Effector memory CD8-positive, alpha-beta T cell (primary cell): ENCODE results near the gene SLC9A9.

Experiments used
- ATAC-seq: fragments of 150-1000 bp; cut with Tn5 transposase; replicated peaks from 2 replicates; pipeline ENCODE4 v1.10.0; 2021; ENCODE audit warnings: mild to moderate bottlenecking, moderate library complexity
- DNase-seq, 3 experiments: peaks; one replicate each; pipeline ENCODE4 v3.0.0; 2021
- H3K27ac Mint-ChIP-seq, 2 donors: one replicate each; pipeline ENCODE4 v1.8.0; 2022; ENCODE audit warnings: mild to moderate bottlenecking in 2 of 2, mixed read lengths in 2 of 2, moderate library complexity in 2 of 2
- H3K27me3 Mint-ChIP-seq, 2 donors: one replicate each; pipeline ENCODE4 v1.8.0; 2022; ENCODE audit warnings: mixed read lengths in 2 of 2
- H3K36me3 Mint-ChIP-seq: one replicate; pipeline ENCODE4 v1.8.0; 2022; ENCODE audit warnings: mild to moderate bottlenecking, moderate library complexity, mixed read lengths; ENCODE audit not compliant: insufficient read depth
- H3K4me1 Mint-ChIP-seq, 2 donors: one replicate each; pipeline ENCODE4 v1.8.0; 2022; ENCODE audit warnings: low read depth in 2 of 2, mixed read lengths in 2 of 2
- H3K4me3 Mint-ChIP-seq, 2 donors: one replicate each; pipeline ENCODE4 v1.8.0; 2022; ENCODE audit warnings: mild to moderate bottlenecking in 2 of 2, mixed read lengths in 2 of 2, moderate library complexity in 2 of 2
- H3K9me3 Mint-ChIP-seq, 2 donors: one replicate each; pipeline ENCODE4 v1.8.0; 2022; ENCODE audit warnings: mixed read lengths in 2 of 2

Gene SLC9A9

DNA sequence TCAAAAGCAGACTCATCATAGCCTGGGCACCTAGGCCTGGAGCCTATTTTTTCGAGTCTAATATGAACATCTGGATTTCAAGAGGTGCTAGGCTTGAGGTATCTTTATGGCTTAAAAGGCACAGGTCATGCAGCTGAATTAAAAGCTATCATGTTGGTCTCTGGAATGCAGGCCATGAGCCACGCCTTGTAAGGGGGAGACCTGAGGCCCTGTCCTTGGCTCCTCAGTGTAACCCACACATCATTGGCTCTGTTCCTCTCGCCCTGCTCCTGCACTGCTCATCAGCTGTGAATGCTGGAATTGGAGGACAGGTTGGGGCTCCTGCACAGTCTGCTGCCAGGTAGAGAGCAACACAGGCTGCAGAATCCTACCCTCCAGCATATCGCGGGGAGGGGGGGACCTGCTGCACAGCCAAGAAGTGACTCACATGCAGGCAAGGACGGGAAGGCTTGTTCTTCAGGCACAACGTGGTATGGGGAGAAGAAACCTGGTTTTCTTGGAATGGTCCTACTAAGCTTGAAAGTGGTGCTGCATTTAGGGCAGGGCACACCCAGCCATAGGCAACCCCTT lies 582.7 kb downstream of the SLC9A9 start:
- Mint-ChIP-seq H3K36me3 (peaks cover 9% of the 10 kb centered on the region), H3K4me3 (no peak overlapping the region), H3K27ac (no peak overlapping the region), H3K4me1 (no peaks in the 10 kb centered on the region), H3K27me3 (no peaks in the 10 kb centered on the region), H3K9me3 (no peaks in the 10 kb centered on the region)
- no peak for ATAC-seq
- DNase-seq = no peak

GRCh38 chr3:143263852-143264513 lies 584.3 kb downstream of the SLC9A9 start:
- H3K9me3 Mint-ChIP-seq = no peaks in the 10 kb centered on the region
- no peak overlapping the region for H3K4me3 Mint-ChIP-seq
- no peaks in the 10 kb centered on the region for H3K4me1 Mint-ChIP-seq
- no peak for DNase-seq
- no peak overlapping the region for H3K27ac Mint-ChIP-seq
- no peaks in the 10 kb centered on the region for H3K27me3 Mint-ChIP-seq
- no peak for ATAC-seq
- peaks cover 9% of the 10 kb centered on the region for H3K36me3 Mint-ChIP-seq

DNA sequence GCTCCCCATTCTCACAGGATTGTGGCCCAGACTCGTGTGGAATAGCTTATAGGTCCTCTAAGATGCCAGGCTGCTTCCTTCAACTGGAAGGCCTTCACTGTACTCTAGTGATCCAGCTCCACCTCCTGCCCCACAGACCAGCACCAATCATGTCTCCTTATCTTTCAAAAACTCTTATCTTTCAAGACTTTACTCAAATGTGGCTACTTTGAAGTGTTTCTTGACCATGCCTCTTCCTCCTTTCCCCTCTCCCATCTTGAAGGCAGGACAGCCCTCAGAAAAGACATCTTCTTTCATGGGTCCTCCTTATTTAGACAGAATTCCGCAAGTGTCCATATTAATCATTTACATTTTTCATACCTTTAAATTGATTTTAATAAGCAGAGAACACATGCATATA lies 586.4 kb downstream of the SLC9A9 start:
- no peak for DNase-seq
- no peak for ATAC-seq
- H3K4me1 Mint-ChIP-seq = no peaks in the 10 kb centered on the region
- no peak overlapping the region for H3K27ac Mint-ChIP-seq
- H3K9me3 Mint-ChIP-seq = no peaks in the 10 kb centered on the region
- peaks cover 9% of the 10 kb centered on the region for H3K36me3 Mint-ChIP-seq
- no peaks in the 10 kb centered on the region for H3K27me3 Mint-ChIP-seq
- H3K4me3 Mint-ChIP-seq = no peak overlapping the region

DNA sequence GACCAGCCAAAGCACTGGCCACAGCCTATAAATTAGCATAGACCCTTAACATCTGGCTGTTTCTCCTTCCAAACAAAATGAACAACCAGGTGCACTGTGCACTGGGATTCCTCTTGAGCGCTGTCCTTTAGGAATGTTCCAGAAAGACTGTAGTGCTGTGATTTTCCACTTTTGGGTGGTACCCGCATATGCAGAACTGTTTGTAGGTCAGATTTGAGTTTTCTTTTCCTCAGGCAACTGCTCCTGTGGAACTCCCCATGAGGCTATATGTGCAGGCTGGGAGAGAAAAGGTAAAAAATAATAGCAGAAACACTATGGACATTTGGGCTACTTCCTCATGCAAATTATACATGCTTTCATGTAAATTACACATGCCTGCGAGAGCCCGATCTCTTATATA lies 589.6 kb downstream of the SLC9A9 start:
- Mint-ChIP-seq H3K4me1 (no peaks in the 10 kb centered on the region), H3K27ac (no peak overlapping the region), H3K4me3 (no peak overlapping the region), H3K9me3 (no peaks in the 10 kb centered on the region), H3K36me3 (no peaks in the 10 kb centered on the region), H3K27me3 (peaks cover 0 to 6% of the 10 kb centered on the region in 2 donors)
- ATAC-seq (no peak), DNase-seq (no peak)

GRCh38 chr3:143256416-143256815 lies 591.9 kb downstream of the SLC9A9 start:
- no peak for ATAC-seq
- no peak overlapping the region for H3K4me3 Mint-ChIP-seq
- H3K27me3 Mint-ChIP-seq = peaks cover 0 to 7% of the 10 kb centered on the region in 2 donors
- H3K27ac Mint-ChIP-seq = no peak overlapping the region
- DNase-seq = no peak
- H3K36me3 Mint-ChIP-seq = no peaks in the 10 kb centered on the region
- no peaks in the 10 kb centered on the region for H3K4me1 Mint-ChIP-seq
- H3K9me3 Mint-ChIP-seq = no peaks in the 10 kb centered on the region

DNA sequence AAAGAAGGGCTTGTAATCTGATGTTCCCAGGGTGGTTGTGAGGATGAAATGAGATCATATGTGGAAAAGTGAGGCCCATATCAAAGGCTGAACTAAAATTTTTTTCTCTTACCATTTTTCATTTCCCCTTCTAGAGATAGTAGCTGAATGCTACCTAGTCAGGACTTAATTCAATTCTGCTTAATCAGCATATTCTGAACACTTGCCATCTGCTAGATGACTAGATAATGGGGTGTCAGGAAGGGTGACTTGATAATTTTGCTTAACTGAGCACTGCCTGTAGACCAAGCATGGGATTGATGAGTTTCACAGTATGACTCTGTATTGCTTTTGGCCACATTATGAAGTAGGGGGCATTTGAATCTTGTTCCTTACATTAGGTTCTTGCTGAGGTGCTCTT lies 592.5 kb downstream of the SLC9A9 start:
- H3K4me1 Mint-ChIP-seq = no peaks in the 10 kb centered on the region
- ATAC-seq (no peak), DNase-seq (no peak)
- peaks cover 4 to 7% of the 10 kb centered on the region in 2 donors for H3K27me3 Mint-ChIP-seq
- H3K27ac Mint-ChIP-seq = no peak overlapping the region
- no peak overlapping the region for H3K4me3 Mint-ChIP-seq
- no peaks in the 10 kb centered on the region for H3K9me3 Mint-ChIP-seq
- H3K36me3 Mint-ChIP-seq = no peaks in the 10 kb centered on the region

GRCh38 chr3:143252931-143253330 lies 595.3 kb downstream of the SLC9A9 start:
- Mint-ChIP-seq H3K4me1 (no peaks in the 10 kb centered on the region), H3K36me3 (no peaks in the 10 kb centered on the region), H3K9me3 (no peaks in the 10 kb centered on the region), H3K27ac (no peak overlapping the region), H3K27me3 (peaks cover 4 to 7% of the 10 kb centered on the region in 2 donors), H3K4me3 (no peak overlapping the region)
- ATAC-seq (no peak), DNase-seq (no peak)

GRCh38 chr3:143249014-143249413 lies 599.3 kb downstream of the SLC9A9 start:
- peaks cover 4% of the 10 kb centered on the region in 2 donors for H3K27me3 Mint-ChIP-seq
- H3K4me3 Mint-ChIP-seq = no peak overlapping the region
- H3K27ac Mint-ChIP-seq = no peak overlapping the region
- H3K4me1 Mint-ChIP-seq = no peaks in the 10 kb centered on the region
- no peaks in the 10 kb centered on the region for H3K36me3 Mint-ChIP-seq
- ATAC-seq (no peak), DNase-seq (no peak)
- H3K9me3 Mint-ChIP-seq = no peaks in the 10 kb centered on the region

DNA sequence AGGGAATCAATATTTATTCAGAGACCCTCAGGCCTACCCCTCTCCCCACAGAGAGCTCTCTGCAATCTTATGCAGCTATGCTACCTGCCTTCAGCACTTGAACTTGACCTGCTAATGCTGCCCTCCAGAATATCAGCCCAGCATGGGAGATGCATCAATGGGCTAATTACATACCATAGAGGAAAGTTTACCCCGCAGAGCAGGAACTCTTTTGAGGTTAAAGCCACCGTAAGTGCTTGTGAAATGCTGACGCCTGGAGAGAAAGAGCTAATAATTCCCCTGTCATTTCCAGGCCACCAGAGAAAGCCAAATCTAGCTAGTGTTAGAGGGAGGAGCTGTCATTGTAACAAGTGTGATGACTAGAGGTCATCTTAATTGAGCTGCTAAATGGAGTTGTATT lies 601.2 kb downstream of the SLC9A9 start:
- Mint-ChIP-seq H3K27me3 (peaks cover 0 to 4% of the 10 kb centered on the region in 2 donors), H3K4me3 (no peak overlapping the region), H3K4me1 (no peaks in the 10 kb centered on the region)

GRCh38 chr3:143245692-143246091 lies 602.6 kb downstream of the SLC9A9 start:
- Mint-ChIP-seq H3K27ac (no peak overlapping the region), H3K27me3 (no peaks in the 10 kb centered on the region), H3K9me3 (no peaks in the 10 kb centered on the region), H3K36me3 (no peaks in the 10 kb centered on the region), H3K4me3 (no peak overlapping the region), H3K4me1 (no peaks in the 10 kb centered on the region)
- ATAC-seq (no peak), DNase-seq (no peak)

More for the DNA sequence above, 601.2 kb downstream of the SLC9A9 start:
- Mint-ChIP-seq H3K36me3 (no peaks in the 10 kb centered on the region), H3K27ac (no peak overlapping the region), H3K9me3 (no peaks in the 10 kb centered on the region)
- ATAC-seq (no peak), DNase-seq (no peak)

DNA sequence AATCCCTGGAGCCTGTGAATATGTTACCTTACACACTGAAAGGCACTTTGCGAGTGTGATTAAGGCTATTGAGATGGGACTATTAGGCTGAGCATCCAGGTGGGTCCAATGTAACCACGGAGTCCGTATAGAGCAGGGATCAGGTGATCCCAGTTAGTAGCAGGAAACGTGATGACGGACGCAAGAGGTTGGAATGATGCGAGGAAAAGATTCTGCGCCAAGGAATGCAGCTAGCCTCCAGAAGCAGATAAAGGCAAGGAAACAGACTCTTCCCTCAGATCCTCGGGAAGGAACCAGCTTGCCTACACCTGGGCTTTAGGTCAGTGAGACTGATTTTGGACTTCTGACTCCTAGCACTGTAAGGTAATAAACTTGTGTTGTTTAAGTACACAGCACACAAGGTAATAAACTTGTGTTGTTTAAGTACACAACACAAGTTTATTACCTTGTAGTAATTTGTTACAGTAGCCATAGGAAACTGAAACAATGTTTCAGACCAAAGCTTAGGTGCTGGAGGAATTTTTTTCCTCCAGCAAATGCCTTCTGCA lies 603.7 kb downstream of the SLC9A9 start:
- H3K4me3 Mint-ChIP-seq = no peak overlapping the region
- no peaks in the 10 kb centered on the region for H3K4me1 Mint-ChIP-seq
- no peaks in the 10 kb centered on the region for H3K27me3 Mint-ChIP-seq
- DNase-seq (no peak), ATAC-seq (no peak)
- no peaks in the 10 kb centered on the region for H3K9me3 Mint-ChIP-seq
- H3K27ac Mint-ChIP-seq = no peak overlapping the region
- H3K36me3 Mint-ChIP-seq = no peaks in the 10 kb centered on the region

- Mint-ChIP-seq H3K9me3 (no peaks in the 10 kb centered on the region), H3K36me3 (no peaks in the 10 kb centered on the region), H3K27ac (no peak overlapping the region), H3K4me3 (no peak overlapping the region), H3K27me3 (no peaks in the 10 kb centered on the region), H3K4me1 (no peaks in the 10 kb centered on the region)
- DNase-seq = no peak
- ATAC-seq = no peak
Observed at GRCh38 chr3:143243686-143244085, 604.6 kb downstream of the SLC9A9 start.

DNA sequence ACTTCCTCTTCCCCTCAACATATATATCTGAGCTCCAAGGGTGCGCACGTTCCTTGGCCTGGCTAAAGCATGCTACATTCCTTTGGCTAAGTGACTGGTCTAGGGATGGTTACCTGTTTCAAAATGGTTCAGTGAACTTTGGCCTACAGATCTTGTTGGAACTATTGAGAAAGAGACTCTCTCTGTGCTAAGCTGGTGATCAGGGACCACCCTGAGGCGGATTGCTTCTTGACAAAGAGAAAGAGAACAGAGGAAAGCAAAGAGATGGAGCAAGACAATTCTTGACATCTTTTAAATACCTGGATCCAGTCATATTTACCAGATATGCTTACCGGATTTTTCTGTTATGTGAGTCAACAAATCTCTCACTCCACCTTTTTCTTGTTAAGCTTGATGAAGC lies 605.6 kb downstream of the SLC9A9 start:
- H3K4me1 Mint-ChIP-seq = no peaks in the 10 kb centered on the region
- ATAC-seq = no peak
- no peaks in the 10 kb centered on the region for H3K9me3 Mint-ChIP-seq
- H3K27me3 Mint-ChIP-seq = no peaks in the 10 kb centered on the region
- H3K27ac Mint-ChIP-seq = no peak overlapping the region
- DNase-seq = no peak
- H3K36me3 Mint-ChIP-seq = no peaks in the 10 kb centered on the region
- H3K4me3 Mint-ChIP-seq = no peak overlapping the region

DNA sequence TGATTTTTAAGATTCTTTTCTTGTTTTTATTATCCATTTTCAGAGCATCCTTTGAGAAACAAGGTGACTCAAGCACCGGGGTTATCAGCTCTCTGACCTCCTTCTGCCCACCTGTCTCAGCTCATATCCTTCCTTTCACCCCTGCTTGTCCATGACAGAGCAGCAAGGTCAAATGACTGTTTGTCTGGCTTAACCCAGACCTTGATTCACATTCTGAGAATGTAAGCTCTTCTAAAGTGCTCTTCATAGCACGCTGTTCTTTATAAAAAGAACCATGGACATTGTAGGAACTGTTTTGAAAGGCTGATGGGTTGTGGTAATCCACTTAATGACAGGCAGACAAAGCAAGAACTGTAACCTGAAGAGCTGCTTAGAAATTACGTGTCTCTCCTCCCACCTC lies 606.2 kb downstream of the SLC9A9 start:
- no peaks in the 10 kb centered on the region for H3K9me3 Mint-ChIP-seq
- DNase-seq (no peak), ATAC-seq (no peak)
- H3K4me3 Mint-ChIP-seq = no peak overlapping the region
- no peaks in the 10 kb centered on the region for H3K36me3 Mint-ChIP-seq
- H3K27me3 Mint-ChIP-seq = no peaks in the 10 kb centered on the region
- H3K4me1 Mint-ChIP-seq = no peaks in the 10 kb centered on the region
- H3K27ac Mint-ChIP-seq = no peak overlapping the region
